ENCODE measurements around the gene MT1E.

DNA sequence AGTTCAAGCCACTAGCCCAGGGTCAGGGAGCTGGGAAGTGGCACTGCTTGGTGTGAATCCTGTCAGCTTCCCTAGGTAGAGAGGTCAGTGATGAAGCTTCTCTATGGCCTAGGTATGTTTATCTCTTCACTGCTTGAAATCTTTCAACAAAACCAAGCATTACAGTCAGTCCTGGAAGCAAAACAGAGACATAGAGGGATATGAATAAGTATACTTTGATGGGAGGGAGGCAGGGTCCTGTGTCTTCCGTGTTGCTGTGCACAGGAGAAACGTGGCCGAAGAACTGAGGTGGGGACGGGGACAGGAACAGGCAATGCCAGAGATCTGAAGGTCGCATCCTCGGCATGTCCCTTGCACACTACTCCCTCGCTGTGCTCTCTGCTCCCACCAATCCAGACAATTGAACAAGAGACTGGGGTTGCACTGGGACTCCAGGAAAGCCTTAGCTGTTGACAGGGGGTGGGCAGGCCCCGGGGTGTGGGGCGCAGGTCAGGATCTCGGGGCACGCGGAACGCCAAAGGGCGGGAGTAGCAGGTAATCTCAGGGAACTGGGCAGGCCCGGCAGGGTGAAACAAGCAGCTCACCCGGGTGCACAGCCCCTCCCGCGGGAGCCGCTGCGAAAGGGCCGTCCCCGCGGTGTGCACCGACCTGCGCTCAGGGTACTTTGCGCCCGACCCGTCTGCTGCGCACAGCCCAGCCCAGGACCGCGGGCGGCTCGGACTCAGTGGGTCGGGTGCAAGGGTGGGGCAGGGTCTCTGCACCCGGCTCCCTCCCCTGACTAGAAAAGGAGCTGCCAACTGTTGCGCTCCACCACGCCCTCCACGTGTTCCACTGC is 43.6 kb downstream of the MT1E start, which contains the start of gene MT1H:
- TF ChIP-seq POLR2A (IDR thresholded peaks at IDR 0.05) (no peak), CTCF (IDR thresholded peaks at IDR 0.05 in 8 of 11, conservative IDR thresholded peaks at IDR 0.05 in 3 of 11) (no peak), POLR2AphosphoS5 (IDR thresholded peaks at IDR 0.05) (no peak)
